H1 (cell line): ENCODE measurements around the gene SURF4. TPM values are rescaled to one million over a fixed set of nuclear protein-coding genes. Genes with fewer than 3 reads are reported as not detected.

Source experiments
- BCL11A ChIP-seq, 2 experiments: IDR thresholded peaks; one replicate each; pipeline ENCODE4 v1.6.1; 2011; ENCODE audit warnings: low read depth in 2 of 2, low read length in 2 of 2, mild to moderate bottlenecking in 2 of 2
- CTCF ChIP-seq, 3 experiments: IDR thresholded peaks; 1 replicate in 2 of 3; 2 replicates in 1 of 3; pipeline versions ENCODE4 v1.5.1 to v1.6.1; 2011; ENCODE audit warnings: low read length in 3 of 3, mild to moderate bottlenecking in 3 of 3, inconsistent platforms in 2 of 3, low read depth in 1 of 3, moderate library complexity in 1 of 3; ENCODE audit not compliant: insufficient read depth in 1 of 3; ENCODE audit errors: control extremely low read depth in 1 of 3
- EZH2 ChIP-seq: fragments of 200-600 bp; sonication (generic); IDR thresholded peaks from 2 replicates; pipeline ENCODE4 v1.7.1; 2012; ENCODE audit warnings: low read depth, mild to moderate bottlenecking, moderate library complexity, low read length, inconsistent platforms; ENCODE audit not compliant: severe bottlenecking
- JUND ChIP-seq: IDR thresholded peaks from 2 replicates; pipeline ENCODE4 v1.6.1; 2011; ENCODE audit warnings: mild to moderate bottlenecking, improper control_type of control experiment, low read length
- polyA plus RNA-seq, 7 experiments: library from polyadenylated mRNA; depleted of rRNA in 3 of 7; stranded (reverse) in 5 of 7; unstranded in 2 of 7; fragments of >200 nt in 5 of 7; fragments of 200-250 nt in 2 of 7; gene quantifications; 1 replicate in 5 of 7; 2 replicates in 1 of 7; 4 replicates in 1 of 7; pipeline versions ENCODE4 v1.2.1 to v1.2.3, GENCODE V29; 2011 to 2013; ENCODE audit warnings: missing spikeins in 2 of 7, mixed read lengths in 2 of 7
- total RNA-seq: library from RNA; stranded (reverse); fragmentation: NEBNext Ultra II Directional; extraction: Animal tissue kit (Norgen Biotek cat#: 25700); gene quantifications from 2 replicates; pipeline ENCODE4 v1.2.1, GENCODE V29; 2021
- TF ChIP-seq, protein P1 (sequence below): fragments of 300-600 bp; sonication (generic); IDR thresholded peaks from 2 replicates; pipeline ENCODE4 v1.7.1; 2012; ENCODE audit warnings: low read length, moderate library complexity, mild to moderate bottlenecking, inconsistent platforms; ENCODE audit not compliant: insufficient replicate concordance

SURF4 gene
- total and polyA plus RNA-seq, 2 of the 8 experiments (the other 6 are each of a cell fraction or from before 2014, with no cell fraction given) = 176 to 182 TPM

DNA sequence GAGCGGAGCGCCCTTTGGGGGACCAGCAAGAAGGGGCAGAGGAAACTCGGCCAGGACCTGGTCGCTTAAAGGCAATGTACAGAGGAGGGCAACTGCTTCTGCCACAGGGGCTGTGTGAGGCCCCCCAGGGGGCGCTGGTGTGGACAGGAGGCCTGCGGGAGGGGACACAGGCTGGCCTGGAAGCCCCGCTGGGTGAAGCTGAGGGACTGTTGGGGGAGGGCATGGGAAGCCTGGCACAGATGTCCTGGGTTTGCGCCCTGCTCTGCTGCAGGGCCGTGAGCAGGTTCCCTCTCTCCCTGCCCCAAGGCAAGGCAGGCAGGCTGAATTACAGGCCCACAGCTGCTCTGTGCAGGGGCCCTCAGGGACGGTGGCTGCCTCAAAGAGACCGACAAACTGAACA, 33.3 kb downstream of the SURF4 start (continued):
- TF ChIP-seq, protein P1, sequence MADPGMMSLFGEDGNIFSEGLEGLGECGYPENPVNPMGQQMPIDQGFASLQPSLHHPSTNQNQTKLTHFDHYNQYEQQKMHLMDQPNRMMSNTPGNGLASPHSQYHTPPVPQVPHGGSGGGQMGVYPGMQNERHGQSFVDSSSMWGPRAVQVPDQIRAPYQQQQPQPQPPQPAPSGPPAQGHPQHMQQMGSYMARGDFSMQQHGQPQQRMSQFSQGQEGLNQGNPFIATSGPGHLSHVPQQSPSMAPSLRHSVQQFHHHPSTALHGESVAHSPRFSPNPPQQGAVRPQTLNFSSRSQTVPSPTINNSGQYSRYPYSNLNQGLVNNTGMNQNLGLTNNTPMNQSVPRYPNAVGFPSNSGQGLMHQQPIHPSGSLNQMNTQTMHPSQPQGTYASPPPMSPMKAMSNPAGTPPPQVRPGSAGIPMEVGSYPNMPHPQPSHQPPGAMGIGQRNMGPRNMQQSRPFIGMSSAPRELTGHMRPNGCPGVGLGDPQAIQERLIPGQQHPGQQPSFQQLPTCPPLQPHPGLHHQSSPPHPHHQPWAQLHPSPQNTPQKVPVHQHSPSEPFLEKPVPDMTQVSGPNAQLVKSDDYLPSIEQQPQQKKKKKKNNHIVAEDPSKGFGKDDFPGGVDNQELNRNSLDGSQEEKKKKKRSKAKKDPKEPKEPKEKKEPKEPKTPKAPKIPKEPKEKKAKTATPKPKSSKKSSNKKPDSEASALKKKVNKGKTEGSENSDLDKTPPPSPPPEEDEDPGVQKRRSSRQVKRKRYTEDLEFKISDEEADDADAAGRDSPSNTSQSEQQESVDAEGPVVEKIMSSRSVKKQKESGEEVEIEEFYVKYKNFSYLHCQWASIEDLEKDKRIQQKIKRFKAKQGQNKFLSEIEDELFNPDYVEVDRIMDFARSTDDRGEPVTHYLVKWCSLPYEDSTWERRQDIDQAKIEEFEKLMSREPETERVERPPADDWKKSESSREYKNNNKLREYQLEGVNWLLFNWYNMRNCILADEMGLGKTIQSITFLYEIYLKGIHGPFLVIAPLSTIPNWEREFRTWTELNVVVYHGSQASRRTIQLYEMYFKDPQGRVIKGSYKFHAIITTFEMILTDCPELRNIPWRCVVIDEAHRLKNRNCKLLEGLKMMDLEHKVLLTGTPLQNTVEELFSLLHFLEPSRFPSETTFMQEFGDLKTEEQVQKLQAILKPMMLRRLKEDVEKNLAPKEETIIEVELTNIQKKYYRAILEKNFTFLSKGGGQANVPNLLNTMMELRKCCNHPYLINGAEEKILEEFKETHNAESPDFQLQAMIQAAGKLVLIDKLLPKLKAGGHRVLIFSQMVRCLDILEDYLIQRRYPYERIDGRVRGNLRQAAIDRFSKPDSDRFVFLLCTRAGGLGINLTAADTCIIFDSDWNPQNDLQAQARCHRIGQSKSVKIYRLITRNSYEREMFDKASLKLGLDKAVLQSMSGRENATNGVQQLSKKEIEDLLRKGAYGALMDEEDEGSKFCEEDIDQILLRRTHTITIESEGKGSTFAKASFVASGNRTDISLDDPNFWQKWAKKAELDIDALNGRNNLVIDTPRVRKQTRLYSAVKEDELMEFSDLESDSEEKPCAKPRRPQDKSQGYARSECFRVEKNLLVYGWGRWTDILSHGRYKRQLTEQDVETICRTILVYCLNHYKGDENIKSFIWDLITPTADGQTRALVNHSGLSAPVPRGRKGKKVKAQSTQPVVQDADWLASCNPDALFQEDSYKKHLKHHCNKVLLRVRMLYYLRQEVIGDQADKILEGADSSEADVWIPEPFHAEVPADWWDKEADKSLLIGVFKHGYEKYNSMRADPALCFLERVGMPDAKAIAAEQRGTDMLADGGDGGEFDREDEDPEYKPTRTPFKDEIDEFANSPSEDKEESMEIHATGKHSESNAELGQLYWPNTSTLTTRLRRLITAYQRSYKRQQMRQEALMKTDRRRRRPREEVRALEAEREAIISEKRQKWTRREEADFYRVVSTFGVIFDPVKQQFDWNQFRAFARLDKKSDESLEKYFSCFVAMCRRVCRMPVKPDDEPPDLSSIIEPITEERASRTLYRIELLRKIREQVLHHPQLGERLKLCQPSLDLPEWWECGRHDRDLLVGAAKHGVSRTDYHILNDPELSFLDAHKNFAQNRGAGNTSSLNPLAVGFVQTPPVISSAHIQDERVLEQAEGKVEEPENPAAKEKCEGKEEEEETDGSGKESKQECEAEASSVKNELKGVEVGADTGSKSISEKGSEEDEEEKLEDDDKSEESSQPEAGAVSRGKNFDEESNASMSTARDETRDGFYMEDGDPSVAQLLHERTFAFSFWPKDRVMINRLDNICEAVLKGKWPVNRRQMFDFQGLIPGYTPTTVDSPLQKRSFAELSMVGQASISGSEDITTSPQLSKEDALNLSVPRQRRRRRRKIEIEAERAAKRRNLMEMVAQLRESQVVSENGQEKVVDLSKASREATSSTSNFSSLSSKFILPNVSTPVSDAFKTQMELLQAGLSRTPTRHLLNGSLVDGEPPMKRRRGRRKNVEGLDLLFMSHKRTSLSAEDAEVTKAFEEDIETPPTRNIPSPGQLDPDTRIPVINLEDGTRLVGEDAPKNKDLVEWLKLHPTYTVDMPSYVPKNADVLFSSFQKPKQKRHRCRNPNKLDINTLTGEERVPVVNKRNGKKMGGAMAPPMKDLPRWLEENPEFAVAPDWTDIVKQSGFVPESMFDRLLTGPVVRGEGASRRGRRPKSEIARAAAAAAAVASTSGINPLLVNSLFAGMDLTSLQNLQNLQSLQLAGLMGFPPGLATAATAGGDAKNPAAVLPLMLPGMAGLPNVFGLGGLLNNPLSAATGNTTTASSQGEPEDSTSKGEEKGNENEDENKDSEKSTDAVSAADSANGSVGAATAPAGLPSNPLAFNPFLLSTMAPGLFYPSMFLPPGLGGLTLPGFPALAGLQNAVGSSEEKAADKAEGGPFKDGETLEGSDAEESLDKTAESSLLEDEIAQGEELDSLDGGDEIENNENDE = no peak
- no peak for TF ChIP-seq EZH2
- no peak for TF ChIP-seq JUND
- TF ChIP-seq CTCF (IDR thresholded peaks at IDR 0.05; ENCODE audit: control extremely low read depth in 1 of 3, insufficient read depth in 1 of 3, low read depth in 1 of 3, low read length in 3 of 3) = peak in 2 of 3 experiments; percentile 21 to 26; a peak in 3 of 4 replicates
- no peak for TF ChIP-seq BCL11A (IDR thresholded peaks at IDR 0.05; ENCODE audit: low read depth in 2 of 2, low read length in 2 of 2)
